Activated CD8-positive, alpha-beta memory T cell treated with anti-CD3 and anti-CD28 coated beads, Interleukin-2, amount 10 ng/mL, durations not matched to agents 7 days and 5 days (primary cell): ENCODE data around the gene ZNF580. TPM values are rescaled to one million over a fixed set of nuclear protein-coding genes. Genes with fewer than 3 reads are reported as not detected.

Experiments used
- ATAC-seq: fragments of 150-1000 bp; cut with Tn5 transposase; one replicate; pipeline ENCODE4 v1.10.0; 2021; ENCODE audit warnings: moderate library complexity
- CTCF ChIA-PET: fragments of 350-600 bp; sonication (Branson Sonifier 250); formaldehyde crosslinking; loops from one replicate; lab custom pipeline; 2021; ENCODE audit warnings: antibody characterized with exemption; lab: Charles Lee
- DNase-seq: peaks from one replicate; pipeline ENCODE4 v3.0.0-alpha.2; 2020
- H3K27ac Mint-ChIP-seq: one replicate; pipeline ENCODE4 v1.8.0; 2021; ENCODE audit warnings: mild to moderate bottlenecking, mixed read lengths
- H3K27me3 Mint-ChIP-seq: one replicate; pipeline ENCODE4 v1.8.0; 2021; ENCODE audit warnings: mixed read lengths
- H3K36me3 Mint-ChIP-seq: one replicate; pipeline ENCODE4 v1.8.0; 2021; ENCODE audit warnings: mild to moderate bottlenecking, mixed read lengths
- H3K4me1 Mint-ChIP-seq: one replicate; pipeline ENCODE4 v1.8.0; 2021; ENCODE audit warnings: mixed read lengths
- H3K4me3 Mint-ChIP-seq: one replicate; pipeline ENCODE4 v1.8.0; 2021; ENCODE audit warnings: mild to moderate bottlenecking, moderate library complexity, mixed read lengths
- H3K9me3 Mint-ChIP-seq: one replicate; pipeline ENCODE4 v1.8.0; 2022; ENCODE audit warnings: low read depth, mixed read lengths
- total RNA-seq, 2 experiments: library from RNA; stranded (reverse); gene quantifications; one replicate each; pipeline ENCODE4 v1.2.3, GENCODE V29; 2021

Gene ZNF580
- total RNA-seq, 2 experiments from 2014 or later: 33.1 to 33.7 TPM

GRCh38 chr19:55654868-55655647, 14.3 kb downstream of the ZNF580 start, which contains the start of gene U2AF2:
Gene U2AF2, plus strand, starts transcription at chr19:55655035. Its CDS starts 70 bp downstream, at chr19:55655105.
- CTCF ChIA-PET: interaction anchor here (0.9 to 3.9 kb wide), 14 partner anchors 11 to 178 kb away, joined by 3 to 104 read pairs (median 5); partner anchors contain the start of genes FIZ1, ZNF524, ZNF581 and ZNF784

GRCh38 chr19:55655648-55656040, 14.8 kb downstream of the ZNF580 start:
- DNase-seq (no peak), ATAC-seq (no peak)
- CTCF ChIA-PET: interaction anchor here (2.3 kb wide), 1 partner anchor 23 kb away, joined by 14 read pairs; no protein-coding TSS in a partner anchor

More at GRCh38 chr19:55654868-55655647, 14.3 kb downstream of the ZNF580 start, which contains the start of gene U2AF2:
- Mint-ChIP-seq H3K4me3 (peak within 1 kb of the TSS; percentile 88), H3K4me1 (peaks cover 37% of the 10 kb centered on the region), H3K9me3 (no peaks in the 10 kb centered on the region), H3K27me3 (no peaks in the 10 kb centered on the region), H3K27ac (peak within 1 kb of the TSS; percentile 95), H3K36me3 (peaks cover 32% of the 10 kb centered on the region)
- ATAC-seq: peak; percentile 57
- peak; percentile 97 for DNase-seq

GRCh38 chr19:55656552-55656951, 15.8 kb downstream of the ZNF580 start:
- peak overlapping the region; percentile 88 for H3K4me3 Mint-ChIP-seq
- CTCF ChIA-PET: interaction anchor here (0.8 to 2.3 kb wide), 11 partner anchors 14 to 484 kb away, joined by 3 to 14 read pairs (median 4); no protein-coding TSS in a partner anchor
- peak overlapping the region; percentile 95 for H3K27ac Mint-ChIP-seq
- H3K27me3 Mint-ChIP-seq: no peaks in the 10 kb centered on the region
- peaks cover 39% of the 10 kb centered on the region for H3K4me1 Mint-ChIP-seq
- peaks cover 43% of the 10 kb centered on the region for H3K36me3 Mint-ChIP-seq
- DNase-seq: no peak
- ATAC-seq: no peak
- H3K9me3 Mint-ChIP-seq: no peaks in the 10 kb centered on the region

More at GRCh38 chr19:55655648-55656040, 14.8 kb downstream of the ZNF580 start:
- peak overlapping the region; percentile 88 for H3K4me3 Mint-ChIP-seq
- no peaks in the 10 kb centered on the region for H3K9me3 Mint-ChIP-seq
- peaks cover 38% of the 10 kb centered on the region for H3K36me3 Mint-ChIP-seq
- H3K4me1 Mint-ChIP-seq: peaks cover 37% of the 10 kb centered on the region
- H3K27ac Mint-ChIP-seq: peak overlapping the region; percentile 95
- H3K27me3 Mint-ChIP-seq: no peaks in the 10 kb centered on the region

- DNase-seq (no peak), ATAC-seq (no peak)
- H3K36me3 Mint-ChIP-seq: peaks cover 47% of the 10 kb centered on the region
- H3K9me3 Mint-ChIP-seq: no peaks in the 10 kb centered on the region
- peak overlapping the region; percentile 95 for H3K27ac Mint-ChIP-seq
- H3K4me1 Mint-ChIP-seq: peaks cover 43% of the 10 kb centered on the region
- H3K4me3 Mint-ChIP-seq: peak overlapping the region; percentile 88
- H3K27me3 Mint-ChIP-seq: no peaks in the 10 kb centered on the region
- CTCF ChIA-PET: interaction anchor here (0.5 to 2.3 kb wide), 13 partner anchors 14 to 553 kb away, joined by 3 to 14 read pairs (median 4); no protein-coding TSS in a partner anchor
Measured at GRCh38 chr19:55656988-55657747, 16.4 kb downstream of the ZNF580 start.

GRCh38 chr19:55658846-55659459, 18.2 kb downstream of the ZNF580 start:
- Mint-ChIP-seq H3K4me1 (peaks cover 46% of the 10 kb centered on the region), H3K27me3 (no peaks in the 10 kb centered on the region), H3K36me3 (peaks cover 62% of the 10 kb centered on the region), H3K9me3 (no peaks in the 10 kb centered on the region), H3K4me3 (peak overlapping the region; percentile 1), H3K27ac (peak overlapping the region; percentile 68)
- CTCF ChIA-PET: no interaction called here
- ATAC-seq: no peak
- DNase-seq: no peak

- peak overlapping the region; percentile 68 for H3K27ac Mint-ChIP-seq
- no peak overlapping the region for H3K4me3 Mint-ChIP-seq
- ATAC-seq (no peak), DNase-seq (no peak)
- no peaks in the 10 kb centered on the region for H3K27me3 Mint-ChIP-seq
- CTCF ChIA-PET: no interaction called here
- H3K36me3 Mint-ChIP-seq: peaks cover 68% of the 10 kb centered on the region
- peaks cover 46% of the 10 kb centered on the region for H3K4me1 Mint-ChIP-seq
- H3K9me3 Mint-ChIP-seq: no peaks in the 10 kb centered on the region
Measured at GRCh38 chr19:55659822-55660221, 19.0 kb downstream of the ZNF580 start.

GRCh38 chr19:55660404-55660803, 19.6 kb downstream of the ZNF580 start:
- CTCF ChIA-PET: no interaction called here
- H3K27me3 Mint-ChIP-seq: no peaks in the 10 kb centered on the region
- H3K27ac Mint-ChIP-seq: no peak overlapping the region
- H3K9me3 Mint-ChIP-seq: no peaks in the 10 kb centered on the region
- ATAC-seq (no peak), DNase-seq (no peak)
- H3K4me1 Mint-ChIP-seq: peaks cover 46% of the 10 kb centered on the region
- H3K4me3 Mint-ChIP-seq: no peak overlapping the region
- H3K36me3 Mint-ChIP-seq: peaks cover 69% of the 10 kb centered on the region

GRCh38 chr19:55660991-55661390, 20.2 kb downstream of the ZNF580 start:
- ATAC-seq: no peak
- H3K9me3 Mint-ChIP-seq: no peaks in the 10 kb centered on the region
- DNase-seq: no peak
- peaks cover 44% of the 10 kb centered on the region for H3K4me1 Mint-ChIP-seq
- no peak overlapping the region for H3K27ac Mint-ChIP-seq
- CTCF ChIA-PET: no interaction called here
- H3K27me3 Mint-ChIP-seq: no peaks in the 10 kb centered on the region
- H3K4me3 Mint-ChIP-seq: no peak overlapping the region
- H3K36me3 Mint-ChIP-seq: peaks cover 67% of the 10 kb centered on the region

GRCh38 chr19:55661826-55662225, 21.0 kb downstream of the ZNF580 start:
- Mint-ChIP-seq H3K27me3 (no peaks in the 10 kb centered on the region), H3K4me3 (no peak overlapping the region), H3K27ac (no peak overlapping the region), H3K36me3 (peaks cover 63% of the 10 kb centered on the region), H3K4me1 (peaks cover 36% of the 10 kb centered on the region), H3K9me3 (no peaks in the 10 kb centered on the region)
- DNase-seq (no peak), ATAC-seq (no peak)
- CTCF ChIA-PET: no interaction called here

- Mint-ChIP-seq H3K27ac (no peak overlapping the region), H3K9me3 (no peaks in the 10 kb centered on the region), H3K36me3 (peaks cover 57% of the 10 kb centered on the region), H3K27me3 (no peaks in the 10 kb centered on the region), H3K4me3 (no peak overlapping the region), H3K4me1 (peaks cover 16% of the 10 kb centered on the region)
- CTCF ChIA-PET: interaction anchor here (1.0 kb wide), 1 partner anchor 31 kb away, joined by 3 read pairs; no protein-coding TSS in a partner anchor
- DNase-seq (no peak), ATAC-seq (no peak)
Measured at GRCh38 chr19:55663846-55664536, 23.2 kb downstream of the ZNF580 start.

- Mint-ChIP-seq H3K36me3 (peaks cover 55% of the 10 kb centered on the region), H3K9me3 (no peaks in the 10 kb centered on the region), H3K4me3 (no peak overlapping the region), H3K27me3 (no peaks in the 10 kb centered on the region), H3K27ac (no peak overlapping the region), H3K4me1 (peaks cover 19% of the 10 kb centered on the region)
- ATAC-seq (no peak), DNase-seq (no peak)
- CTCF ChIA-PET: no interaction called here
Measured at GRCh38 chr19:55666343-55667005, 25.7 kb downstream of the ZNF580 start.

GRCh38 chr19:55667006-55667381, 26.2 kb downstream of the ZNF580 start:
- H3K27ac Mint-ChIP-seq: no peak overlapping the region

More at GRCh38 chr19:55667006-55667381, 26.2 kb downstream of the ZNF580 start:
- Mint-ChIP-seq H3K36me3 (peaks cover 51% of the 10 kb centered on the region), H3K4me1 (peaks cover 15% of the 10 kb centered on the region), H3K4me3 (no peak overlapping the region), H3K27me3 (no peaks in the 10 kb centered on the region), H3K9me3 (no peaks in the 10 kb centered on the region)
- CTCF ChIA-PET: no interaction called here
- no peak for ATAC-seq
- DNase-seq: no peak
